Caki2 (cell line): Measurements from ENCODE around the gene WNK1. TPM values are rescaled to one million over a fixed set of nuclear protein-coding genes. Genes with fewer than 3 reads are reported as not detected.

Experiments used
- DNase-seq: peaks from one replicate; pipeline ENCODE4 v3.0.0-alpha.2; 2015; ENCODE audit warnings: low read depth
- in situ Hi-C: cut with HindIII; loops from 2 replicates; pipeline ENCODE4 v1.10.0; 2016; ENCODE audit warnings: low sequenced_read_pairs, low pct_unique_long_range_greater_than_20kb, mixed read lengths
- total RNA-seq: library from RNA; depleted of rRNA; stranded (reverse); fragments of >200 nt; shearing (Covaris generic); gene quantifications from 2 replicates; pipeline ENCODE4 v1.2.3, GENCODE V29; 2014; ENCODE audit warnings: low replicate concordance

WNK1 gene
- total RNA-seq, 1 experiment from 2014 or later: 17.5 TPM

GRCh38 chr12:737122-737739 is 15.1 kb upstream of the WNK1 start:
- in situ Hi-C loops: no loop called here
- no peak for DNase-seq

GRCh38 chr12:738712-739111 is 13.7 kb upstream of the WNK1 start:
- in situ Hi-C loops: no loop called here
- DNase-seq: no peak

- in situ Hi-C loops: no loop called here
- DNase-seq: no peak
Measured at GRCh38 chr12:739349-739748, 13.0 kb upstream of the WNK1 start.

- in situ Hi-C loops: no loop called here
- no peak for DNase-seq
Measured at GRCh38 chr12:740921-741320, 11.5 kb upstream of the WNK1 start.

GRCh38 chr12:749751-750270 is 2.6 kb upstream of the WNK1 start:
- in situ Hi-C loops: no loop called here

GRCh38 chr12:750366-751191 is 1.8 kb upstream of the WNK1 start:
- no peak for DNase-seq
- in situ Hi-C loops: no loop called here

More at GRCh38 chr12:749751-750270, 2.6 kb upstream of the WNK1 start:
- no peak for DNase-seq

- in situ Hi-C loops: no loop called here
Measured at GRCh38 chr12:751192-751998, 984 bp upstream of the WNK1 start.

GRCh38 chr12:752695-753610 is 574 bp downstream of the WNK1 start:
- in situ Hi-C loops: no loop called here
- peak; percentile 64 for DNase-seq

More at GRCh38 chr12:751192-751998, 984 bp upstream of the WNK1 start:
- peak; percentile 93 for DNase-seq

- in situ Hi-C loops: no loop called here
- peak; percentile 45 for DNase-seq
Measured at GRCh38 chr12:753611-754472, 1.5 kb downstream of the WNK1 start.

- in situ Hi-C loops: no loop called here
- peak; percentile 31 for DNase-seq
Measured at GRCh38 chr12:754473-754820, 2.1 kb downstream of the WNK1 start.

GRCh38 chr12:754851-755562 is 2.6 kb downstream of the WNK1 start:
- in situ Hi-C loops: no loop called here
- peak; percentile 69 for DNase-seq

- no peak for DNase-seq
- in situ Hi-C loops: no loop called here
Measured at GRCh38 chr12:759628-760027, 7.2 kb downstream of the WNK1 start.

GRCh38 chr12:761256-761655 is 8.9 kb downstream of the WNK1 start:
- in situ Hi-C loops: no loop called here
- DNase-seq: no peak

GRCh38 chr12:765840-766239 is 13.5 kb downstream of the WNK1 start:
- in situ Hi-C loops: no loop called here
- DNase-seq: no peak

GRCh38 chr12:768434-768833 is 16.1 kb downstream of the WNK1 start:
- DNase-seq: no peak
- in situ Hi-C loops: no loop called here

- no peak for DNase-seq
- in situ Hi-C loops: no loop called here
Measured at GRCh38 chr12:770479-770878, 18.1 kb downstream of the WNK1 start.
